ENCODE measurements around the gene DNER. TPM values are rescaled to one million over a fixed set of nuclear protein-coding genes. Genes with fewer than 3 reads are reported as not detected.
"Not testable (repeated sequence)": the region's sequence is repeated elsewhere in the genome, so short reads cannot be mapped to it uniquely, and the experiment has no call there.

Gene DNER
- total RNA-seq, 4 donors from 2014 or later: 0.31 to 13.3 (median 6.3) TPM

GRCh38 chr2:229708335-229708734 lies 6.0 kb downstream of the DNER start:
- ATAC-seq: no peak
- H3K4me1 ChIP-seq: peaks cover 0 to 2% (median 0%) of the 10 kb centered on the region in 3 donors
- peaks cover 54% of the 10 kb centered on the region for H3K27me3 ChIP-seq
- H3K27ac ChIP-seq: no peak overlapping the region
- TF ChIP-seq CTCF (IDR thresholded peaks at IDR 0.05) (no peak), POLR2A (IDR thresholded peaks at IDR 0.05) (no peak), EP300 (IDR thresholded peaks at IDR 0.05) (no peak), POLR2AphosphoS5 (IDR thresholded peaks at IDR 0.05) (no peak)
- 77% methylated on average over 2 of the region's 2 CpGs; no CpG with 5 or more reads in 1 of the 2 donors for WGBS, 2 donors (ENCODE audit: low coverage in 1 of 2)
- no peaks in the 10 kb centered on the region for H3K9me3 ChIP-seq
- H3K4me3 ChIP-seq: no peak overlapping the region
- no peaks in the 10 kb centered on the region for H3K36me3 ChIP-seq

- no peaks in the 10 kb centered on the region for H3K9me3 ChIP-seq
- no peaks in the 10 kb centered on the region for H3K36me3 ChIP-seq
- no peak for ATAC-seq
- TF ChIP-seq CTCF (IDR thresholded peaks at IDR 0.05) (no peak), POLR2A (IDR thresholded peaks at IDR 0.05) (no peak), POLR2AphosphoS5 (IDR thresholded peaks at IDR 0.05) (no peak), EP300 (IDR thresholded peaks at IDR 0.05) (no peak)
- no peak overlapping the region for H3K27ac ChIP-seq
- 63 to 68% methylated on average over 4 to 5 of the region's 5 CpGs for WGBS, 2 donors (ENCODE audit: low coverage in 1 of 2)
- H3K4me1 ChIP-seq: no peaks in the 10 kb centered on the region
- H3K4me3 ChIP-seq: no peak overlapping the region
- peaks cover 22% of the 10 kb centered on the region for H3K27me3 ChIP-seq
Measured at GRCh38 chr2:229703909-229704630, 10.3 kb downstream of the DNER start.

GRCh38 chr2:229701716-229702115 lies 12.6 kb downstream of the DNER start:
- H3K4me1 ChIP-seq: no peaks in the 10 kb centered on the region
- TF ChIP-seq POLR2A (IDR thresholded peaks at IDR 0.05) (no peak), POLR2AphosphoS5 (IDR thresholded peaks at IDR 0.05) (no peak), EP300 (IDR thresholded peaks at IDR 0.05) (no peak), CTCF (IDR thresholded peaks at IDR 0.05) (no peak)
- no peak for ATAC-seq
- H3K36me3 ChIP-seq: no peaks in the 10 kb centered on the region
- peaks cover 10% of the 10 kb centered on the region for H3K27me3 ChIP-seq
- WGBS, 2 donors (ENCODE audit: low coverage in 1 of 2): 71% methylated on average over 6 of the region's 6 CpGs; no CpG with 5 or more reads in 1 of the 2 donors
- no peaks in the 10 kb centered on the region for H3K9me3 ChIP-seq
- no peak overlapping the region for H3K27ac ChIP-seq
- H3K4me3 ChIP-seq: no peak overlapping the region

- no peak for TF ChIP-seq POLR2A (IDR thresholded peaks at IDR 0.05)
- no peak for TF ChIP-seq POLR2AphosphoS5 (IDR thresholded peaks at IDR 0.05)
- TF ChIP-seq EP300 (IDR thresholded peaks at IDR 0.05): no peak
- no peak for TF ChIP-seq CTCF (IDR thresholded peaks at IDR 0.05)
- no peak overlapping the region for H3K4me3 ChIP-seq
- no peaks in the 10 kb centered on the region for H3K9me3 ChIP-seq
- ATAC-seq: no peak
- no peaks in the 10 kb centered on the region for H3K4me1 ChIP-seq
- 37 to 75% methylated on average over 2 of the region's 2 CpGs for WGBS, 2 donors (ENCODE audit: low coverage in 1 of 2)
- H3K27me3 ChIP-seq: peaks cover 5% of the 10 kb centered on the region
- H3K36me3 ChIP-seq: no peaks in the 10 kb centered on the region
- no peak overlapping the region for H3K27ac ChIP-seq
Measured at GRCh38 chr2:229701062-229701461, 13.3 kb downstream of the DNER start.

GRCh38 chr2:229695961-229696360 lies 18.4 kb downstream of the DNER start:
- TF ChIP-seq POLR2AphosphoS5 (IDR thresholded peaks at IDR 0.05) (no peak), CTCF (IDR thresholded peaks at IDR 0.05) (no peak), EP300 (IDR thresholded peaks at IDR 0.05) (no peak), POLR2A (IDR thresholded peaks at IDR 0.05) (no peak)
- no peaks in the 10 kb centered on the region for H3K9me3 ChIP-seq
- no peaks in the 10 kb centered on the region for H3K27me3 ChIP-seq
- H3K4me1 ChIP-seq: no peaks in the 10 kb centered on the region
- H3K4me3 ChIP-seq: no peak overlapping the region
- H3K36me3 ChIP-seq: no peaks in the 10 kb centered on the region
- 94% methylated on average over 2 of the region's 2 CpGs; no CpG with 5 or more reads in 1 of the 2 donors for WGBS, 2 donors (ENCODE audit: low coverage in 1 of 2)
- H3K27ac ChIP-seq: no peak overlapping the region
- ATAC-seq: no peak

- H3K27ac ChIP-seq, H3K36me3 ChIP-seq, H3K9me3 ChIP-seq, ATAC-seq, H3K4me3 ChIP-seq, H3K27me3 ChIP-seq, H3K4me1 ChIP-seq: not testable (repeated sequence)
- WGBS, 2 donors (ENCODE audit: low coverage in 1 of 2): 75 to 80% methylated on average over 1 of the region's 1 CpG
Measured at GRCh38 chr2:229693845-229694244, 20.5 kb downstream of the DNER start.
